HG03432 (cell line): ENCODE measurements around the gene LRRC4B.
"Not testable (repeated sequence)": the region's sequence is repeated elsewhere in the genome, so short reads cannot be mapped to it uniquely, and the experiment has no call there.

Source experiments
- ATAC-seq: cut with Tn5 transposase; IDR thresholded peaks from one replicate; pipeline ENCODE4 v1.9.1; 2021; ENCODE audit warnings: mild to moderate bottlenecking, moderate library complexity; ENCODE audit not compliant: unreplicated experiment

LRRC4B gene

GRCh38 chr19:50531171-50531612 lies 37.0 kb downstream of the LRRC4B start:
- no peak for ATAC-seq

GRCh38 chr19:50528052-50528451 lies 40.2 kb downstream of the LRRC4B start:
- ATAC-seq = not testable (repeated sequence)

GRCh38 chr19:50522881-50523280 lies 45.4 kb downstream of the LRRC4B start:
- no peak for ATAC-seq

GRCh38 chr19:50520822-50521465 lies 47.3 kb downstream of the LRRC4B start:
- no peak for ATAC-seq

- ATAC-seq = no peak
Observed at GRCh38 chr19:50519006-50519575, 49.1 kb downstream of the LRRC4B start.

GRCh38 chr19:50518091-50519005 lies 49.9 kb downstream of the LRRC4B start:
- ATAC-seq = no peak

GRCh38 chr19:50517704-50518075 lies 50.5 kb downstream of the LRRC4B start:
- ATAC-seq = no peak

GRCh38 chr19:50516964-50517703 lies 51.1 kb downstream of the LRRC4B start:
- ATAC-seq = no peak

GRCh38 chr19:50516456-50516855 lies 51.8 kb downstream of the LRRC4B start:
- no peak for ATAC-seq

GRCh38 chr19:50515168-50515561 lies 53.1 kb downstream of the LRRC4B start:
- ATAC-seq = no peak

GRCh38 chr19:50514346-50515167 lies 53.7 kb downstream of the LRRC4B start:
- ATAC-seq = no peak

GRCh38 chr19:50513746-50514345 lies 54.4 kb downstream of the LRRC4B start, which contains the start of gene ASPDH:
Gene ASPDH (minus strand): TSS chr19:50513913. CDS start chr19:50513823, 90 bp downstream.
- ATAC-seq = no peak

GRCh38 chr19:50512999-50513745 lies 55.1 kb downstream of the LRRC4B start:
- no peak for ATAC-seq

GRCh38 chr19:50512112-50512998 lies 55.9 kb downstream of the LRRC4B start:
- ATAC-seq = no peak

- peak; percentile 85 for ATAC-seq
Observed at GRCh38 chr19:50511069-50511822, 57.0 kb downstream of the LRRC4B start, which contains the start of gene JOSD2. Gene JOSD2 (minus strand): TSS chr19:50511191. CDS start chr19:50510431, 760 bp downstream.

- ATAC-seq = no peak
Observed at GRCh38 chr19:50510700-50511068, 57.6 kb downstream of the LRRC4B start.

- no peak for ATAC-seq
Observed at GRCh38 chr19:50510121-50510670, 58.0 kb downstream of the LRRC4B start.
